ENCODE measurements around the gene DYRK4. TPM values are rescaled to one million over a fixed set of nuclear protein-coding genes. Genes with fewer than 3 reads are reported as not detected.

Gene DYRK4
- total RNA-seq, 1 experiment from 2014 or later, result 27.1 TPM

DNA sequence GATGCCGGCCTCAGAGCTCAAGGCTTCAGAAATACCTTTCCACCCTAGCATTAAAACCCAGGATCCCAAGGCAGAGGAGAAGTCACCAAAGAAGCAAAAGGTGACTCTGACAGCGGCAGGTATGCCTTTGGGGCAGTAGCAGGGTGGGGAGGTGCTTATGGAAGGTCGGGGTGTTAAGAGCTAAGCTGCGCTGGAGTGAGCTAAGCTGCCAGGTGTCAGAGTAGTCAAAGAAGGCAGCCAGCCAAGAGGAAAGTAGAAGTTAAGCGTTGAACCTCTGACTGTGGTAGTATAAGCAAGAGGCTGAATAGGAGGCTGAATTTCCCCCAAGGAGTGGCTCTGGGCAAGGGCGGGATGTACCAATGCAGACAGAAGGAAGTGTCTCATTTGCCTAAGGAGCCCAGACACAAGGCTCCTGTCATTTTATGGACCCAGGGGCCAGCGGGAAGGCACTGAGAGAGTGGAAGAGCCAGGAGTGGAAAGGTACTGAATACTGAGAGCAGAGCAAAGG lies 29.2 kb downstream of the DYRK4 start:
- H3K36me3 ChIP-seq (ENCODE audit: control insufficient read depth in 1 of 2, insufficient read depth in 2 of 2, low read length in 2 of 2), result no peaks in the 10 kb centered on the region
- no TSS peak for BruUV-seq (replicated peaks)
- H3K9me3 ChIP-seq (ENCODE audit: control insufficient read depth in 1 of 2, insufficient read depth in 1 of 2, low read depth in 1 of 2, low read length in 2 of 2), result no peaks in the 10 kb centered on the region
- TF ChIP-seq POLR2AphosphoS5 (IDR thresholded peaks at IDR 0.05; ENCODE audit: low read depth, low read length) (no peak), ZFX (IDR thresholded peaks at IDR 0.05) (no peak), SRF (IDR thresholded peaks at IDR 0.05; ENCODE audit: low read depth) (no peak), RAD21 (IDR thresholded peaks at IDR 0.05; ENCODE audit: low read depth) (no peak), CEBPB (IDR thresholded peaks at IDR 0.05; ENCODE audit: low read depth) (no peak), ELF1 (IDR thresholded peaks at IDR 0.05; ENCODE audit: borderline replicate concordance, low read depth) (no peak), EZH2 (IDR thresholded peaks at IDR 0.05) (no peak), JUND (IDR thresholded peaks at IDR 0.05) (no peak), SIN3A (IDR thresholded peaks at IDR 0.05; ENCODE audit: low read depth) (no peak), EGR1 (IDR thresholded peaks at IDR 0.05; ENCODE audit: low read depth) (no peak), FOSL1 (IDR thresholded peaks at IDR 0.05; ENCODE audit: low read depth) (no peak), POLR2A (IDR thresholded peaks at IDR 0.05; ENCODE audit: borderline replicate concordance, extremely low read depth, insufficient read depth, insufficient read length) (no peak), CBX3 (IDR thresholded peaks at IDR 0.05; ENCODE audit: low read depth) (no peak), ZNF274 (IDR thresholded peaks at IDR 0.05; ENCODE audit: low read depth, low read length) (no peak), TCF7L2 (IDR thresholded peaks at IDR 0.05; ENCODE audit: borderline replicate concordance, extremely low read depth, insufficient read depth, insufficient read length) (no peak)
- TF ChIP-seq, protein P1, sequence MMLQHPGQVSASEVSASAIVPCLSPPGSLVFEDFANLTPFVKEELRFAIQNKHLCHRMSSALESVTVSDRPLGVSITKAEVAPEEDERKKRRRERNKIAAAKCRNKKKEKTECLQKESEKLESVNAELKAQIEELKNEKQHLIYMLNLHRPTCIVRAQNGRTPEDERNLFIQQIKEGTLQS (IDR thresholded peaks at IDR 0.05), result no peak
- TF ChIP-seq, protein P2, sequence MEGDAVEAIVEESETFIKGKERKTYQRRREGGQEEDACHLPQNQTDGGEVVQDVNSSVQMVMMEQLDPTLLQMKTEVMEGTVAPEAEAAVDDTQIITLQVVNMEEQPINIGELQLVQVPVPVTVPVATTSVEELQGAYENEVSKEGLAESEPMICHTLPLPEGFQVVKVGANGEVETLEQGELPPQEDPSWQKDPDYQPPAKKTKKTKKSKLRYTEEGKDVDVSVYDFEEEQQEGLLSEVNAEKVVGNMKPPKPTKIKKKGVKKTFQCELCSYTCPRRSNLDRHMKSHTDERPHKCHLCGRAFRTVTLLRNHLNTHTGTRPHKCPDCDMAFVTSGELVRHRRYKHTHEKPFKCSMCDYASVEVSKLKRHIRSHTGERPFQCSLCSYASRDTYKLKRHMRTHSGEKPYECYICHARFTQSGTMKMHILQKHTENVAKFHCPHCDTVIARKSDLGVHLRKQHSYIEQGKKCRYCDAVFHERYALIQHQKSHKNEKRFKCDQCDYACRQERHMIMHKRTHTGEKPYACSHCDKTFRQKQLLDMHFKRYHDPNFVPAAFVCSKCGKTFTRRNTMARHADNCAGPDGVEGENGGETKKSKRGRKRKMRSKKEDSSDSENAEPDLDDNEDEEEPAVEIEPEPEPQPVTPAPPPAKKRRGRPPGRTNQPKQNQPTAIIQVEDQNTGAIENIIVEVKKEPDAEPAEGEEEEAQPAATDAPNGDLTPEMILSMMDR (IDR thresholded peaks at IDR 0.05 in 2 of 3, conservative IDR thresholded peaks at IDR 0.05 in 1 of 3; ENCODE audit: borderline replicate concordance in 1 of 3, insufficient read depth in 1 of 3, low read depth in 2 of 3, low read length in 2 of 3), result no peak
- TF ChIP-seq, protein P3, sequence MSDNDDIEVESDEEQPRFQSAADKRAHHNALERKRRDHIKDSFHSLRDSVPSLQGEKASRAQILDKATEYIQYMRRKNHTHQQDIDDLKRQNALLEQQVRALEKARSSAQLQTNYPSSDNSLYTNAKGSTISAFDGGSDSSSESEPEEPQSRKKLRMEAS (IDR thresholded peaks at IDR 0.05), result no peak
- TF ChIP-seq, protein P4, sequence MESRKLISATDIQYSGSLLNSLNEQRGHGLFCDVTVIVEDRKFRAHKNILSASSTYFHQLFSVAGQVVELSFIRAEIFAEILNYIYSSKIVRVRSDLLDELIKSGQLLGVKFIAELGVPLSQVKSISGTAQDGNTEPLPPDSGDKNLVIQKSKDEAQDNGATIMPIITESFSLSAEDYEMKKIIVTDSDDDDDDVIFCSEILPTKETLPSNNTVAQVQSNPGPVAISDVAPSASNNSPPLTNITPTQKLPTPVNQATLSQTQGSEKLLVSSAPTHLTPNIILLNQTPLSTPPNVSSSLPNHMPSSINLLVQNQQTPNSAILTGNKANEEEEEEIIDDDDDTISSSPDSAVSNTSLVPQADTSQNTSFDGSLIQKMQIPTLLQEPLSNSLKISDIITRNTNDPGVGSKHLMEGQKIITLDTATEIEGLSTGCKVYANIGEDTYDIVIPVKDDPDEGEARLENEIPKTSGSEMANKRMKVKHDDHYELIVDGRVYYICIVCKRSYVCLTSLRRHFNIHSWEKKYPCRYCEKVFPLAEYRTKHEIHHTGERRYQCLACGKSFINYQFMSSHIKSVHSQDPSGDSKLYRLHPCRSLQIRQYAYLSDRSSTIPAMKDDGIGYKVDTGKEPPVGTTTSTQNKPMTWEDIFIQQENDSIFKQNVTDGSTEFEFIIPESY (IDR thresholded peaks at IDR 0.05; ENCODE audit: extremely low read depth, insufficient replicate concordance, low read length), result no peak
- no peaks in the 10 kb centered on the region for H3K4me1 ChIP-seq (ENCODE audit: control insufficient read depth in 1 of 2, insufficient read depth in 2 of 2, low read length in 2 of 2)
- ATAC-seq, result no peak
- H4K20me1 ChIP-seq (ENCODE audit: insufficient read depth), result no peaks in the 10 kb centered on the region
- no peak overlapping the region for H3K27ac ChIP-seq (ENCODE audit: low read depth, low read length)
- no peak overlapping the region for H3K4me3 ChIP-seq (replicated peaks in 1 of 2; ENCODE audit: low read depth in 1 of 2, low read length in 2 of 2)
- CTCF ChIA-PET, result interaction anchor here (1.6 kb wide), 1 partner anchor 14 kb away, joined by 5 read pairs; no protein-coding TSS in a partner anchor
- intact Hi-C loops (cut with micrococcal nuclease), result no loop called here
- H2AFZ ChIP-seq (ENCODE audit: low read depth, low read length, poor library complexity, severe bottlenecking), result no peak overlapping the region
- DNase-seq (ENCODE audit: low read depth, low spot score), result no peak
- H3K9me2 ChIP-seq (ENCODE audit: insufficient read depth), result no peaks in the 10 kb centered on the region
- H3K9ac ChIP-seq (ENCODE audit: low read length), result no peak overlapping the region
- no peak overlapping the region for H3K4me2 ChIP-seq (ENCODE audit: low read length)
- RAD21 ChIA-PET (ENCODE audit: low non-redundant PET in 1 of 2, low total read pairs in 2 of 2, uncharacterized antibody in 2 of 2, unreplicated experiment in 2 of 2), result no interaction called here
- H3K27me3 ChIP-seq (ENCODE audit: insufficient read depth, low read length), result no peaks in the 10 kb centered on the region
- POLR2A ChIA-PET, result no interaction called here
- no peaks in the 10 kb centered on the region for H3K79me2 ChIP-seq (ENCODE audit: insufficient read depth, low read length)

Measured in HCT116 (cell line).